ENCODE data around the gene F12.

The F12 gene

GRCh38 chr5:177372034-177372896, 37.1 kb downstream of the F12 start:
- no peak for DNase-seq (ENCODE audit: insufficient read length, low spot score)
- no peak for FAIRE-seq
- TF ChIP-seq CTCF (IDR thresholded peaks at IDR 0.05; ENCODE audit: insufficient read depth, missing control alignments) = no peak

- no peak for TF ChIP-seq CTCF (IDR thresholded peaks at IDR 0.05; ENCODE audit: insufficient read depth, missing control alignments)
- no peak for FAIRE-seq
- DNase-seq (ENCODE audit: insufficient read length, low spot score) = no peak
Observed at GRCh38 chr5:177371120-177372033, 38.0 kb downstream of the F12 start.

GRCh38 chr5:177370488-177371119, 38.8 kb downstream of the F12 start:
- no peak for FAIRE-seq

GRCh38 chr5:177369645-177370440, 39.5 kb downstream of the F12 start:
- TF ChIP-seq CTCF (IDR thresholded peaks at IDR 0.05; ENCODE audit: insufficient read depth, missing control alignments) = no peak
- FAIRE-seq = no peak
- DNase-seq (ENCODE audit: insufficient read length, low spot score) = no peak

More at GRCh38 chr5:177370488-177371119, 38.8 kb downstream of the F12 start:
- TF ChIP-seq CTCF (IDR thresholded peaks at IDR 0.05; ENCODE audit: insufficient read depth, missing control alignments) = no peak
- DNase-seq (ENCODE audit: insufficient read length, low spot score) = peak; percentile 67

GRCh38 chr5:177368869-177369644, 40.3 kb downstream of the F12 start:
- TF ChIP-seq CTCF (IDR thresholded peaks at IDR 0.05; ENCODE audit: insufficient read depth, missing control alignments) = peak; percentile 32
- FAIRE-seq = no peak
- no peak for DNase-seq (ENCODE audit: insufficient read length, low spot score)

Data from D721Med (cell line).